PC-9 (cell line): ENCODE results near the gene ERRFI1. TPM values are rescaled to one million over a fixed set of nuclear protein-coding genes. Genes with fewer than 3 reads are reported as not detected.
A peak's percentile ranks its signal among the peaks of the same experiment; 100 is the strongest.

Source experiments
- BruUV-seq: library from RNA; stranded (reverse); fragments of 400-500 nt; replicated peaks from 2 replicates; lab custom pipeline; 2021; lab: Mats Ljungman, UMichigan
- CTCF ChIA-PET: fragments of 300-600 bp; sonication (Branson Sonifier 250); formaldehyde crosslinking; loops from one replicate; lab custom pipeline; 2022; ENCODE audit warnings: antibody characterized with exemption; lab: Charles Lee
- POLR2A ChIA-PET: fragments of 300-600 bp; sonication (Branson Sonifier 250); formaldehyde crosslinking; loops from one replicate; lab custom pipeline; 2022; ENCODE audit warnings: antibody characterized with exemption; ENCODE audit not compliant: unreplicated experiment; lab: Charles Lee
- DNase-seq, 2 experiments: peaks; one replicate each; pipeline versions ENCODE4 v3.0.0 to v3.0.0-alpha.2; 2015 to 2022; ENCODE audit warnings: mixed read lengths in 1 of 2
- H2AFZ ChIP-seq: fragments of 200-600 bp; sonication (generic); 2 replicates; pipeline ENCODE4 v1.8.1; 2017; ENCODE audit warnings: antibody characterized with exemption
- H3F3A ChIP-seq: fragments of 200-600 bp; sonication (generic); 2 replicates; pipeline ENCODE4 v1.8.1; 2017; ENCODE audit warnings: antibody characterized with exemption, mild to moderate bottlenecking, low read depth; ENCODE audit not compliant: insufficient read depth
- H3K27ac ChIP-seq: fragments of 200-600 bp; sonication (generic); 2 replicates; pipeline ENCODE4 v1.6.1; 2016; ENCODE audit warnings: mixed run types
- H3K27me3 ChIP-seq: fragments of 200-600 bp; sonication (generic); 2 replicates; pipeline ENCODE4 v1.6.1; 2016; ENCODE audit warnings: low read depth, mixed run types; ENCODE audit not compliant: insufficient read depth
- H3K36me3 ChIP-seq: fragments of 200-600 bp; sonication (generic); 2 replicates; pipeline ENCODE4 v1.6.1; 2016; ENCODE audit warnings: low read depth, mixed run types
- H3K4me1 ChIP-seq: fragments of 200-600 bp; sonication (generic); replicated peaks from 2 replicates; pipeline ENCODE4 v1.6.1; 2016; ENCODE audit warnings: mixed run types; ENCODE audit not compliant: insufficient read depth
- H3K4me2 ChIP-seq: fragments of 200-600 bp; sonication (generic); 2 replicates; pipeline ENCODE4 v1.6.1; 2017; ENCODE audit warnings: mixed run types
- H3K4me3 ChIP-seq: fragments of 200-600 bp; sonication (generic); 2 replicates; pipeline ENCODE4 v1.6.1; 2016; ENCODE audit warnings: mixed run types
- H3K79me2 ChIP-seq: fragments of 200-600 bp; sonication (generic); 2 replicates; pipeline ENCODE4 v1.6.1; 2017; ENCODE audit warnings: low read depth, mixed run types
- H3K9me2 ChIP-seq: fragments of 200-600 bp; sonication (generic); 2 replicates; pipeline ENCODE4 v1.8.1; 2017; ENCODE audit warnings: mild to moderate bottlenecking; ENCODE audit not compliant: insufficient read depth
- H3K9me3 ChIP-seq: fragments of 200-600 bp; sonication (generic); 2 replicates; pipeline ENCODE4 v1.8.1; 2016; ENCODE audit warnings: low read depth; ENCODE audit not compliant: insufficient read depth
- H4K20me1 ChIP-seq: fragments of 200-600 bp; sonication (generic); 2 replicates; pipeline ENCODE4 v1.8.1; 2017; ENCODE audit not compliant: insufficient read depth
- CTCF ChIP-seq: fragments of 200-600 bp; sonication (generic); conservative IDR thresholded peaks from 2 replicates; pipeline ENCODE4 v1.6.1; 2017; ENCODE audit warnings: mixed run types, antibody characterized with exemption, mild to moderate bottlenecking, moderate library complexity
- EZH2 ChIP-seq: fragments of 200-600 bp; sonication (generic); IDR thresholded peaks from 2 replicates; pipeline ENCODE4 v1.8.0; 2017; ENCODE audit warnings: antibody characterized with exemption, low read depth
- intact Hi-C: fragments of 100-400 bp; cut with micrococcal nuclease; formaldehyde crosslinking; loops from one replicate; pipeline ENCODE4 v1.10.0; 2022; ENCODE audit not compliant: unreplicated experiment
- total RNA-seq: library from RNA; stranded (reverse); gene quantifications from 2 replicates; pipeline ENCODE4 v1.2.3, GENCODE V29; 2021

Gene ERRFI1
- total RNA-seq, 1 experiment from 2014 or later: 44.9 TPM

- Histone ChIP-seq H3K4me1 (peaks cover 31% of the 10 kb centered on the region), H3K4me3 (no peak overlapping the region)
- CTCF ChIA-PET: no interaction called here
These were observed 21.1 kb downstream of the ERRFI1 start for GRCh38 chr1:8004803-8005573.

GRCh38 chr1:8004113-8004802 lies 21.9 kb downstream of the ERRFI1 start:
- no TSS peak for BruUV-seq
- TF ChIP-seq EZH2 (no peak), CTCF (no peak)
- no peaks in the 10 kb centered on the region; the same call in 1 of the 2 replicates for H3K36me3 ChIP-seq
- peaks cover 31% of the 10 kb centered on the region for H3K4me1 ChIP-seq
- no peak for DNase-seq
- ChIA-PET CTCF (no interaction called here), POLR2A (no interaction called here)
- intact Hi-C loops: no loop called here
- H3K27me3 ChIP-seq: no peaks in the 10 kb centered on the region
- H3K9me3 ChIP-seq: no peaks in the 10 kb centered on the region
- H3K9me2 ChIP-seq: no peaks in the 10 kb centered on the region
- no peak overlapping the region for H3K4me3 ChIP-seq
- no peaks in the 10 kb centered on the region for H3K79me2 ChIP-seq
- peaks cover 49% of the 10 kb centered on the region for H3F3A ChIP-seq
- H3K4me2 ChIP-seq: peak overlapping the region; percentile 28
- H4K20me1 ChIP-seq: no peaks in the 10 kb centered on the region
- no peak overlapping the region for H2AFZ ChIP-seq
- H3K27ac ChIP-seq: peak overlapping the region; percentile 83

More at GRCh38 chr1:8004803-8005573, 21.1 kb downstream of the ERRFI1 start:
- intact Hi-C loops: no loop called here
- Histone ChIP-seq H3K9me2 (no peaks in the 10 kb centered on the region), H2AFZ (no peak overlapping the region), H3K9me3 (no peaks in the 10 kb centered on the region), H3K27ac (peak overlapping the region; percentile 83), H4K20me1 (no peaks in the 10 kb centered on the region; the same call in 1 of the 2 replicates), H3K79me2 (0 out of 2 replicates have a peak, but pooled peaks cover 2% of the 10 kb centered on the region), H3K4me2 (peak overlapping the region; percentile 28), H3F3A (peaks cover 56% of the 10 kb centered on the region), H3K36me3 (no peaks in the 10 kb centered on the region; the same call in 1 of the 2 replicates), H3K27me3 (no peaks in the 10 kb centered on the region)
- DNase-seq: peak; percentile 70 to 91
- TF ChIP-seq EZH2: no peak
- TF ChIP-seq CTCF: no peak
- POLR2A ChIA-PET: interaction anchor here (0.5 to 0.6 kb wide), 2 partner anchors 12 to 144 kb away, joined by 3 to 6 read pairs; no protein-coding TSS in a partner anchor
- BruUV-seq: no TSS peak

- POLR2A ChIA-PET: interaction anchor here (0.6 kb wide), 1 partner anchor 9 kb away, joined by 4 read pairs; no protein-coding TSS in a partner anchor
- no peak overlapping the region for H3K4me3 ChIP-seq
- H3K4me1 ChIP-seq: peaks cover 31% of the 10 kb centered on the region
- CTCF ChIA-PET: no interaction called here
- H3K36me3 ChIP-seq: no peaks in the 10 kb centered on the region
- no peak for TF ChIP-seq EZH2
- no peak for TF ChIP-seq CTCF
- no peak for DNase-seq
- H3K27me3 ChIP-seq: no peaks in the 10 kb centered on the region
- no peak overlapping the region for H3K4me2 ChIP-seq
- no peaks in the 10 kb centered on the region for H3K9me3 ChIP-seq
- no peaks in the 10 kb centered on the region for H3K79me2 ChIP-seq
- intact Hi-C loops: no loop called here
- H3K27ac ChIP-seq: peak overlapping the region; percentile 83; the same call in 1 of the 2 replicates
- no TSS peak for BruUV-seq
- H3F3A ChIP-seq: peaks cover 42% of the 10 kb centered on the region
- no peak overlapping the region for H2AFZ ChIP-seq
- H4K20me1 ChIP-seq: no peaks in the 10 kb centered on the region
- H3K9me2 ChIP-seq: no peaks in the 10 kb centered on the region
These were observed 22.5 kb downstream of the ERRFI1 start for GRCh38 chr1:8003438-8004112.
